NT2/D1 (cell line): Measurements from ENCODE around the gene FYCO1.

Source experiments
- YY1 ChIP-seq: IDR thresholded peaks from 2 replicates; pipeline ENCODE4 v1.6.1; 2011; ENCODE audit not compliant: insufficient read length, insufficient read depth
- ZNF274 ChIP-seq: IDR thresholded peaks from 2 replicates; pipeline ENCODE4 v1.6.1; 2011; ENCODE audit warnings: mild to moderate bottlenecking, low read depth, low read length

DNA sequence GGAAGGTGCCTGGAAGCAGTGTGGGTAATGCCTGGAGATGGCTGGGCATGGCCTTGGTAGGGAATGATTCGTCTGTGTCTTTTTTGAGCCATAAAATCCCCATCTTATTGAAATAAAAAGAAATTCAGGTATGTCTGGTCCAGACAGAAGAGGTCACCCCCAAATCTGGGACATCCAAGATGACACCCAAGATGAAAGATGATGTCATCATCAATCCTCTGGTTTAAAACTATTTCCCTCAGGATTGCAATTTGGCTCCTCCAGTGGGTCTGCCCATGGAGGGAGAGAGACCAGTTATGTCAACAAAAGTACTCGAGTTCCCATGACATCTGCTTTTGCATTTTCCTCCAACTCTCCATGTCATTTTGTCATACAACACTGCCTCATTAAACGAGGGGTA is 126.0 kb downstream of the FYCO1 start:
- TF ChIP-seq ZNF274 (no peak), YY1 (no peak)
